Measurements from ENCODE around the gene LGR6.

DNA sequence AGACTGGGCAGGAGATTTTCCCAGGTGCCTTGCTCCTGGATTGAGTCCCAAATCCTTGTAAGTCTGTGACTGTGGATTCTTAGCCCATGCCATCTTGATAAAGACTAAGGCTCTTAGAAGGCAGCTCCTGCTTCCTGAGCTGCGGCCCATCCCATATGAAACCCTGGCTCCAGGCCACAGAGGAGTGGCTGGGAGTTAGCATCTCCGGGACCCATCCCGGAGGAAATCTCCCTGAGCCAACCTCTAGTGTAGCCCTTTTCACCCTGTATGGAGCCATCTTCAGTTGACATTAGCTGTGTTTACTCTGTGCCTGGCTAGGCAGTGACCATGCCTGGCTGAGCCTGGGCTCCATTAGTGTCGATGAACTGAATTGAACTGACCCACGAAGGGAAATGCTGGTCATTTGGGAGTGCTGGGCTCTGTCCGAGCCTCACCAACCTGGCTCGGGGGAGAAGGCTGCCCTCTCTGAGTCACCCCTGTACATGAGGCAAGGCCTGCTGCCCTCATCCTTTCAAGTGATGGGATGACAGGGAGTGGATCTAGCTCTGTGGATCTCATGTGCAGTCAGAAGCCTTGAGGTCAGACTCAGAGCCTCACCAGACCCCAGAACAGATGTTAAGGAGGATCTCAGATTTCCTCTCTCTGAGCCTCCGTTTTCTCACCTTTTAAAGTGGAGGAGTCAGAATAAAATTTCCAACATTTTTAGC lies 37.5 kb downstream of the LGR6 start:
- TF ChIP-seq POLR2AphosphoS5 (IDR thresholded peaks at IDR 0.05; ENCODE audit: low read depth, low read length) (no peak), TAF1 (IDR thresholded peaks at IDR 0.05; ENCODE audit: borderline replicate concordance, insufficient read depth, low read length) (no peak)

Data from PFSK-1 (cell line).